Measurements from ENCODE around the gene OR52L1. TPM values are rescaled to one million over a fixed set of nuclear protein-coding genes. Genes with fewer than 3 reads are reported as not detected.

OR52L1 gene
- total and polyA plus RNA-seq, 10 of the 15 experiments (the other 5 are each of a cell fraction or from before 2014, with no cell fraction given): not detected

DNA sequence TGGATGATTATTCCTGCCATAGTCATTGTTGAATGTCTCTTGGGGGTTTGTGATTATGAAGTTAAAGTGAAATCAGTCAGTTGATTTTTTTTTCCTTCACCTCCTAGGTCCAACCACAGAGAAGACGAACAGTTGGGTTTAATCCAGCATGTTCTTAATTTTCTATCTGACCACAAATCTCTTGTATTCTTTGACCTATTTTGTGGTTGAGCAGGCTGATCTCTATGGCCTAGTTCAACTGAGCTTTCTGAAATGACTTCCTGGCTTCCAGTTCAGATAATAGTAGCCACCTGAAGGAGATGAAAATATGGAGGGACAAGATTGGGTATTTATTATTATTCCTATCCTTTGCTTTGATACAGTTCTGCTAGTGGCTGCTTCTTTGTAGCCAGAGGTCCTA is 13.3 kb downstream of the OR52L1 start:
- ATAC-seq (no peak), FAIRE-seq (no peak), DNase-seq (ENCODE audit: low read depth, low spot score) (no peak)
- H3K9ac ChIP-seq (ENCODE audit: control insufficient read depth, insufficient read depth, low read length): no peak overlapping the region
- SMC1A ChIA-PET (ENCODE audit: uncharacterized antibody, unreplicated experiment): no interaction called here
- H3K4me1 ChIP-seq (ENCODE audit: control insufficient read depth, insufficient read depth, low read length): no peaks in the 10 kb centered on the region
- no peaks in the 10 kb centered on the region for H3K27me3 ChIP-seq (replicated peaks in 1 of 2; ENCODE audit: control insufficient read depth in 2 of 2, insufficient read depth in 2 of 2, low read length in 1 of 2)
- CTCF ChIA-PET: no interaction called here
- no peak overlapping the region for H3K4me3 ChIP-seq
- TF ChIP-seq, protein P1, sequence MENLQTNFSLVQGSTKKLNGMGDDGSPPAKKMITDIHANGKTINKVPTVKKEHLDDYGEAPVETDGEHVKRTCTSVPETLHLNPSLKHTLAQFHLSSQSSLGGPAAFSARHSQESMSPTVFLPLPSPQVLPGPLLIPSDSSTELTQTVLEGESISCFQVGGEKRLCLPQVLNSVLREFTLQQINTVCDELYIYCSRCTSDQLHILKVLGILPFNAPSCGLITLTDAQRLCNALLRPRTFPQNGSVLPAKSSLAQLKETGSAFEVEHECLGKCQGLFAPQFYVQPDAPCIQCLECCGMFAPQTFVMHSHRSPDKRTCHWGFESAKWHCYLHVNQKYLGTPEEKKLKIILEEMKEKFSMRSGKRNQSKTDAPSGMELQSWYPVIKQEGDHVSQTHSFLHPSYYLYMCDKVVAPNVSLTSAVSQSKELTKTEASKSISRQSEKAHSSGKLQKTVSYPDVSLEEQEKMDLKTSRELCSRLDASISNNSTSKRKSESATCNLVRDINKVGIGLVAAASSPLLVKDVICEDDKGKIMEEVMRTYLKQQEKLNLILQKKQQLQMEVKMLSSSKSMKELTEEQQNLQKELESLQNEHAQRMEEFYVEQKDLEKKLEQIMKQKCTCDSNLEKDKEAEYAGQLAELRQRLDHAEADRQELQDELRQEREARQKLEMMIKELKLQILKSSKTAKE (IDR thresholded peaks at IDR 0.05; ENCODE audit: low read depth, poor library complexity, severe bottlenecking): no peak
- no peak for TF ChIP-seq SRF (IDR thresholded peaks at IDR 0.05; ENCODE audit: low read depth in 2 of 2, low read length in 2 of 2)
- TF ChIP-seq, protein P2, sequence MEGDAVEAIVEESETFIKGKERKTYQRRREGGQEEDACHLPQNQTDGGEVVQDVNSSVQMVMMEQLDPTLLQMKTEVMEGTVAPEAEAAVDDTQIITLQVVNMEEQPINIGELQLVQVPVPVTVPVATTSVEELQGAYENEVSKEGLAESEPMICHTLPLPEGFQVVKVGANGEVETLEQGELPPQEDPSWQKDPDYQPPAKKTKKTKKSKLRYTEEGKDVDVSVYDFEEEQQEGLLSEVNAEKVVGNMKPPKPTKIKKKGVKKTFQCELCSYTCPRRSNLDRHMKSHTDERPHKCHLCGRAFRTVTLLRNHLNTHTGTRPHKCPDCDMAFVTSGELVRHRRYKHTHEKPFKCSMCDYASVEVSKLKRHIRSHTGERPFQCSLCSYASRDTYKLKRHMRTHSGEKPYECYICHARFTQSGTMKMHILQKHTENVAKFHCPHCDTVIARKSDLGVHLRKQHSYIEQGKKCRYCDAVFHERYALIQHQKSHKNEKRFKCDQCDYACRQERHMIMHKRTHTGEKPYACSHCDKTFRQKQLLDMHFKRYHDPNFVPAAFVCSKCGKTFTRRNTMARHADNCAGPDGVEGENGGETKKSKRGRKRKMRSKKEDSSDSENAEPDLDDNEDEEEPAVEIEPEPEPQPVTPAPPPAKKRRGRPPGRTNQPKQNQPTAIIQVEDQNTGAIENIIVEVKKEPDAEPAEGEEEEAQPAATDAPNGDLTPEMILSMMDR (IDR thresholded peaks at IDR 0.05 in 2 of 3, conservative IDR thresholded peaks at IDR 0.05 in 1 of 3; ENCODE audit: control insufficient read depth in 2 of 3, extremely low read depth in 1 of 3, insufficient read depth in 1 of 3, low read depth in 3 of 3, low read length in 3 of 3): no peak
- TF ChIP-seq, protein P3, sequence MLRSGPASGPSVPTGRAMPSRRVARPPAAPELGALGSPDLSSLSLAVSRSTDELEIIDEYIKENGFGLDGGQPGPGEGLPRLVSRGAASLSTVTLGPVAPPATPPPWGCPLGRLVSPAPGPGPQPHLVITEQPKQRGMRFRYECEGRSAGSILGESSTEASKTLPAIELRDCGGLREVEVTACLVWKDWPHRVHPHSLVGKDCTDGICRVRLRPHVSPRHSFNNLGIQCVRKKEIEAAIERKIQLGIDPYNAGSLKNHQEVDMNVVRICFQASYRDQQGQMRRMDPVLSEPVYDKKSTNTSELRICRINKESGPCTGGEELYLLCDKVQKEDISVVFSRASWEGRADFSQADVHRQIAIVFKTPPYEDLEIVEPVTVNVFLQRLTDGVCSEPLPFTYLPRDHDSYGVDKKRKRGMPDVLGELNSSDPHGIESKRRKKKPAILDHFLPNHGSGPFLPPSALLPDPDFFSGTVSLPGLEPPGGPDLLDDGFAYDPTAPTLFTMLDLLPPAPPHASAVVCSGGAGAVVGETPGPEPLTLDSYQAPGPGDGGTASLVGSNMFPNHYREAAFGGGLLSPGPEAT (IDR thresholded peaks at IDR 0.05; ENCODE audit: low read depth): no peak
- TF ChIP-seq HDGF (IDR thresholded peaks at IDR 0.05): no peak
- TF ChIP-seq CBX3 (IDR thresholded peaks at IDR 0.05; ENCODE audit: borderline replicate concordance, low read depth): no peak
- TF ChIP-seq POLR2A (IDR thresholded peaks at IDR 0.05; ENCODE audit: low read depth, low read length): no peak
- no peak for TF ChIP-seq IRF4 (IDR thresholded peaks at IDR 0.05; ENCODE audit: low read depth, low read length)
- no peak for TF ChIP-seq GATAD2B (conservative IDR thresholded peaks at IDR 0.05; ENCODE audit: low read depth)
- no peak for TF ChIP-seq MEF2B (IDR thresholded peaks at IDR 0.05; ENCODE audit: partially characterized antibody, poor library complexity, severe bottlenecking)
- TF ChIP-seq, protein P4, sequence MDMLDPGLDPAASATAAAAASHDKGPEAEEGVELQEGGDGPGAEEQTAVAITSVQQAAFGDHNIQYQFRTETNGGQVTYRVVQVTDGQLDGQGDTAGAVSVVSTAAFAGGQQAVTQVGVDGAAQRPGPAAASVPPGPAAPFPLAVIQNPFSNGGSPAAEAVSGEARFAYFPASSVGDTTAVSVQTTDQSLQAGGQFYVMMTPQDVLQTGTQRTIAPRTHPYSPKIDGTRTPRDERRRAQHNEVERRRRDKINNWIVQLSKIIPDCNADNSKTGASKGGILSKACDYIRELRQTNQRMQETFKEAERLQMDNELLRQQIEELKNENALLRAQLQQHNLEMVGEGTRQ (IDR thresholded peaks at IDR 0.05; ENCODE audit: borderline replicate concordance, low read depth, low read length): no peak
- no peak for TF ChIP-seq ATF7 (IDR thresholded peaks at IDR 0.05; ENCODE audit: low read depth)
- intact Hi-C loops (cut with micrococcal nuclease; ENCODE audit: unreplicated experiment) (no loop called here), in situ Hi-C loops (cut with MboI) (no loop called here)
- no TSS peak for BruUV-seq (replicated peaks)
- no peaks in the 10 kb centered on the region for H4K20me1 ChIP-seq (ENCODE audit: control insufficient read depth, insufficient read depth)
- H3K27ac ChIP-seq (ENCODE audit: control insufficient read depth, insufficient read depth): no peak overlapping the region
- H2AFZ ChIP-seq (ENCODE audit: control insufficient read depth, low read depth, low read length): no peak overlapping the region
- H3K4me2 ChIP-seq (ENCODE audit: control insufficient read depth, insufficient read depth): no peak overlapping the region
- no peaks in the 10 kb centered on the region for H3K9me3 ChIP-seq (replicated peaks; ENCODE audit: control insufficient read depth, insufficient read depth, low read length)
- 0% methylated on average over 1 of the region's 1 CpG for WGBS (ENCODE audit: insufficient coverage, insufficient replicate concordance, low lambda C conversion rate, missing lambda C conversion rate)
- RAD21 ChIA-PET (ENCODE audit: unreplicated experiment): no interaction called here
- H3K36me3 ChIP-seq (ENCODE audit: control insufficient read depth in 2 of 2, insufficient read depth in 2 of 2, low read length in 1 of 2): no peaks in the 10 kb centered on the region
- H3K79me2 ChIP-seq (ENCODE audit: control insufficient read depth, insufficient read depth, low read length): no peaks in the 10 kb centered on the region
- POLR2A ChIA-PET: no interaction called here
